Measurements from ENCODE around the gene RSPRY1.
"Not testable (repeated sequence)": the region's sequence is repeated elsewhere in the genome, so short reads cannot be mapped to it uniquely, and the experiment has no call there.

The RSPRY1 gene

GRCh38 chr16:57186872-57187854 lies 1.0 kb downstream of the RSPRY1 start:
- DNase-seq (ENCODE audit: low read depth): no peak

GRCh38 chr16:57187902-57188710 lies 2.0 kb downstream of the RSPRY1 start:
- not testable (repeated sequence) for DNase-seq (ENCODE audit: low read depth)

GRCh38 chr16:57188711-57189002 lies 2.5 kb downstream of the RSPRY1 start:
- DNase-seq (ENCODE audit: low read depth): no peak

GRCh38 chr16:57189527-57189926 lies 3.4 kb downstream of the RSPRY1 start:
- DNase-seq (ENCODE audit: low read depth): not testable (repeated sequence)

- no peak for DNase-seq (ENCODE audit: low read depth)
These were observed 4.0 kb downstream of the RSPRY1 start for GRCh38 chr16:57190136-57190535.

GRCh38 chr16:57191056-57191571 lies 5.0 kb downstream of the RSPRY1 start:
- no peak for DNase-seq (ENCODE audit: low read depth)

- no peak for DNase-seq (ENCODE audit: low read depth)
These were observed 6.0 kb downstream of the RSPRY1 start for GRCh38 chr16:57192146-57192545.

- DNase-seq (ENCODE audit: low read depth): no peak
These were observed 6.8 kb downstream of the RSPRY1 start for GRCh38 chr16:57192720-57193486.

GRCh38 chr16:57194512-57194911 lies 8.4 kb downstream of the RSPRY1 start:
- DNase-seq (ENCODE audit: low read depth): peak; percentile 76

GRCh38 chr16:57196286-57196685 lies 10.2 kb downstream of the RSPRY1 start:
- DNase-seq (ENCODE audit: low read depth): no peak

GRCh38 chr16:57196753-57197152 lies 10.6 kb downstream of the RSPRY1 start:
- DNase-seq (ENCODE audit: low read depth): no peak

- not testable (repeated sequence) for DNase-seq (ENCODE audit: low read depth)
These were observed 14.2 kb downstream of the RSPRY1 start for GRCh38 chr16:57200321-57200720.

GRCh38 chr16:57200926-57201325 lies 14.8 kb downstream of the RSPRY1 start:
- not testable (repeated sequence) for DNase-seq (ENCODE audit: low read depth)

- no peak for DNase-seq (ENCODE audit: low read depth)
These were observed 16.2 kb downstream of the RSPRY1 start for GRCh38 chr16:57202095-57202886.

GRCh38 chr16:57203451-57203850 lies 17.3 kb downstream of the RSPRY1 start:
- peak; percentile 11 for DNase-seq (ENCODE audit: low read depth)

- no peak for DNase-seq (ENCODE audit: low read depth)
These were observed 18.5 kb downstream of the RSPRY1 start for GRCh38 chr16:57204675-57205074.

GRCh38 chr16:57208926-57209325 lies 22.8 kb downstream of the RSPRY1 start:
- DNase-seq (ENCODE audit: low read depth): no peak

GRCh38 chr16:57209780-57210179 lies 23.7 kb downstream of the RSPRY1 start:
- no peak for DNase-seq (ENCODE audit: low read depth)

GRCh38 chr16:57213462-57213861 lies 27.3 kb downstream of the RSPRY1 start:
- no peak for DNase-seq (ENCODE audit: low read depth)

- DNase-seq (ENCODE audit: low read depth): no peak
These were observed 30.8 kb downstream of the RSPRY1 start for GRCh38 chr16:57216968-57217367.

GRCh38 chr16:57223057-57223456 lies 36.9 kb downstream of the RSPRY1 start:
- no peak for DNase-seq (ENCODE audit: low read depth)
